Keratinocyte (primary cell): ENCODE measurements around the gene EPB41. TPM values are rescaled to one million over a fixed set of nuclear protein-coding genes. Genes with fewer than 3 reads are reported as not detected.
"Not testable (repeated sequence)": the region's sequence is repeated elsewhere in the genome, so short reads cannot be mapped to it uniquely, and the experiment has no call there.

Source experiments
- DNase-seq: peaks from one replicate; pipeline ENCODE4 v3.0.0-alpha.2; 2011; ENCODE audit warnings: low read depth, missing footprints, low spot score
- FAIRE-seq: peaks from 2 replicates; lab custom pipeline; 2011; peaks lifted over from hg19 to GRCh38; lab: Jason Lieb, UNC
- H2AFZ ChIP-seq: 2 replicates; pipeline ENCODE4 v1.6.0; 2012; ENCODE audit warnings: low read length, control low read depth, inconsistent platforms; ENCODE audit not compliant: control insufficient read depth
- H3K27ac ChIP-seq: 2 replicates; pipeline ENCODE4 v1.5.1; 2011; ENCODE audit warnings: low read length; ENCODE audit not compliant: control insufficient read depth, insufficient read depth
- H3K27me3 ChIP-seq: 3 replicates; pipeline ENCODE4 v1.6.0; 2011; ENCODE audit warnings: low read length; ENCODE audit not compliant: control insufficient read depth, insufficient read depth; ENCODE audit errors: extremely low read depth
- H3K36me3 ChIP-seq, 2 experiments: 2 replicates in 1 of 2; 3 replicates in 1 of 2; pipeline ENCODE4 v1.5.1; 2011; ENCODE audit warnings: low read length in 2 of 2, mild to moderate bottlenecking in 1 of 2; ENCODE audit not compliant: control insufficient read depth in 2 of 2, insufficient read depth in 2 of 2; ENCODE audit errors: extremely low read depth in 1 of 2
- H3K4me1 ChIP-seq: 3 replicates; pipeline ENCODE4 v1.5.1; 2011; ENCODE audit warnings: low read length; ENCODE audit not compliant: control insufficient read depth, insufficient read depth; ENCODE audit errors: extremely low read depth
- H3K4me2 ChIP-seq: 3 replicates; pipeline ENCODE4 v1.6.0; 2011; ENCODE audit warnings: low read depth, low read length; ENCODE audit not compliant: control insufficient read depth, insufficient read depth; ENCODE audit errors: extremely low read depth
- H3K4me3 ChIP-seq, 3 experiments: fragments of 200-600 bp in 1 of 3; sonication (generic) in 1 of 3; 2 replicates in 2 of 3; 3 replicates in 1 of 3; pipeline ENCODE4 v1.5.1; 2011 to 2016; ENCODE audit warnings: low read length in 3 of 3, mild to moderate bottlenecking in 3 of 3, control low read depth in 2 of 3, inconsistent platforms in 1 of 3, low read depth in 1 of 3, mixed read lengths in 1 of 3, mixed run types in 1 of 3, moderate library complexity in 1 of 3; ENCODE audit not compliant: control insufficient read depth in 2 of 3, insufficient read depth in 2 of 3; ENCODE audit errors: extremely low read depth in 1 of 3
- H3K79me2 ChIP-seq: 2 replicates; pipeline ENCODE4 v1.6.0; 2012; ENCODE audit warnings: low read length; ENCODE audit not compliant: control insufficient read depth, insufficient read depth
- H3K9ac ChIP-seq: 3 replicates; pipeline ENCODE4 v1.6.0; 2011; ENCODE audit warnings: low read length; ENCODE audit not compliant: control insufficient read depth, insufficient read depth; ENCODE audit errors: extremely low read depth
- H3K9me1 ChIP-seq: 3 replicates; pipeline ENCODE4 v1.6.0; 2011; ENCODE audit warnings: low read length; ENCODE audit not compliant: control insufficient read depth, insufficient read depth; ENCODE audit errors: extremely low read depth
- H3K9me3 ChIP-seq: 2 replicates; pipeline ENCODE4 v1.5.1; 2012; ENCODE audit warnings: low read depth, low read length; ENCODE audit not compliant: control insufficient read depth
- H4K20me1 ChIP-seq: 3 replicates; pipeline ENCODE4 v1.6.0; 2011; ENCODE audit warnings: low read length; ENCODE audit not compliant: control insufficient read depth, insufficient read depth; ENCODE audit errors: extremely low read depth
- CTCF ChIP-seq, 3 experiments: IDR thresholded peaks in 1 of 3; conservative IDR thresholded peaks in 1 of 3; optimal IDR thresholded peaks in 1 of 3; 2 replicates in 2 of 3; 3 replicates in 1 of 3; pipeline versions ENCODE3 to v1.5.1; 2011; ENCODE audit warnings: low read length in 3 of 3, mild to moderate bottlenecking in 3 of 3, moderate library complexity in 2 of 3, control low read depth in 1 of 3, inconsistent platforms in 1 of 3; ENCODE audit not compliant: insufficient read depth in 2 of 3; ENCODE audit errors: extremely low read depth in 1 of 3
- EZH2 ChIP-seq: IDR thresholded peaks from one replicate; pipeline ENCODE4 v1.6.1; 2012; ENCODE audit warnings: inconsistent platforms, mild to moderate bottlenecking, low read length, moderate library complexity
- dilution Hi-C: fragments of 300-500 bp; cut with MboI; formaldehyde crosslinking; loops from one replicate; pipeline ENCODE4 v1.7.0; 2020; ENCODE audit warnings: low sequenced_read_pairs; ENCODE audit not compliant: extremely low pct_ligation_motif_present
- polyA plus RNA-seq, 5 experiments: library from polyadenylated mRNA; depleted of rRNA in 3 of 5; stranded (reverse) in 3 of 5; stranded (forward) in 1 of 5; unstranded in 1 of 5; fragments of >200 nt; gene quantifications; 1 replicate in 1 of 5; 2 replicates in 3 of 5; 3 replicates in 1 of 5; pipeline versions ENCODE4 v1.2.1 to v1.2.3, GENCODE V29; 2011 to 2012; ENCODE audit warnings: missing spikeins in 2 of 5, low read depth in 1 of 5, low replicate concordance in 1 of 5

EPB41 gene
- polyA plus RNA-seq, 1 donor (not counting 4 experiments of a cell fraction or from before 2014, with no cell fraction given) = 21.1 TPM

- Histone ChIP-seq H3K9ac (no peak overlapping the region), H3K4me2 (no peak overlapping the region), H3K36me3 (no peaks in the 10 kb centered on the region), H2AFZ (no peak overlapping the region), H3K9me1 (no peaks in the 10 kb centered on the region), H3K4me3 (no peak overlapping the region), H3K9me3 (no peaks in the 10 kb centered on the region), H3K27ac (no peak overlapping the region), H4K20me1 (no peaks in the 10 kb centered on the region), H3K4me1 (peaks cover 6% of the 10 kb centered on the region), H3K79me2 (no peaks in the 10 kb centered on the region), H3K27me3 (peaks cover 13% of the 10 kb centered on the region)
- TF ChIP-seq EZH2 (no peak), CTCF (optimal IDR thresholded peaks at IDR 0.05 in 1 of 3, IDR thresholded peaks at IDR 0.05 in 1 of 3, conservative IDR thresholded peaks at IDR 0.05 in 1 of 3; ENCODE audit: extremely low read depth in 1 of 3, insufficient read depth in 2 of 3, low read length in 3 of 3) (no peak)
- FAIRE-seq (no peak), DNase-seq (no peak)
- dilution Hi-C loops = no loop called here
These were observed 214.4 kb downstream of the EPB41 start for GRCh38 chr1:29128739-29129138.

GRCh38 chr1:29129916-29130315, 215.5 kb downstream of the EPB41 start:
- DNase-seq (no peak), FAIRE-seq (no peak)
- no peaks in the 10 kb centered on the region for H3K9me1 ChIP-seq
- peaks cover 5% of the 10 kb centered on the region for H3K4me1 ChIP-seq
- no peaks in the 10 kb centered on the region for H3K79me2 ChIP-seq
- H3K27ac ChIP-seq = no peak overlapping the region
- TF ChIP-seq EZH2 = no peak
- TF ChIP-seq CTCF (optimal IDR thresholded peaks at IDR 0.05 in 1 of 3, IDR thresholded peaks at IDR 0.05 in 1 of 3, conservative IDR thresholded peaks at IDR 0.05 in 1 of 3; ENCODE audit: extremely low read depth in 1 of 3, insufficient read depth in 2 of 3, low read length in 3 of 3) = no peak
- H3K9ac ChIP-seq = no peak overlapping the region
- H4K20me1 ChIP-seq = no peaks in the 10 kb centered on the region
- H3K27me3 ChIP-seq = peaks cover 15% of the 10 kb centered on the region
- no peak overlapping the region for H3K4me3 ChIP-seq
- H3K36me3 ChIP-seq = no peaks in the 10 kb centered on the region
- no peaks in the 10 kb centered on the region for H3K9me3 ChIP-seq
- H2AFZ ChIP-seq = no peak overlapping the region
- H3K4me2 ChIP-seq = no peak overlapping the region
- dilution Hi-C loops = no loop called here

GRCh38 chr1:29131056-29131455, 216.7 kb downstream of the EPB41 start:
- FAIRE-seq, H3K4me1 ChIP-seq: not testable (repeated sequence)

More at GRCh38 chr1:29131056-29131455, 216.7 kb downstream of the EPB41 start:
- H2AFZ ChIP-seq, H3K36me3 ChIP-seq, H3K4me3 ChIP-seq, H3K79me2 ChIP-seq, H4K20me1 ChIP-seq, H3K9ac ChIP-seq, DNase-seq, H3K9me3 ChIP-seq, H3K27me3 ChIP-seq, H3K9me1 ChIP-seq, H3K4me2 ChIP-seq, dilution Hi-C loops, H3K27ac ChIP-seq: not testable (repeated sequence)
